Prostate gland (tissue), 2 donors: ENCODE results near the gene ADAM17. TPM values are rescaled to one million over a fixed set of nuclear protein-coding genes. Genes with fewer than 3 reads are reported as not detected.

Source experiments
- DNase-seq: peaks from one replicate; pipeline ENCODE4 v3.0.0-alpha.2; 2019; ENCODE audit warnings: low spot score
- H3K27ac ChIP-seq, 2 donors: fragments of 200-600 bp; sonication (generic); 2 replicates each; pipeline ENCODE4 v1.5.1; 2017 to 2019
- H3K27me3 ChIP-seq: fragments of 200-600 bp; sonication (generic); replicated peaks from 2 replicates; pipeline ENCODE4 v1.5.1; 2019; ENCODE audit not compliant: insufficient read depth
- H3K36me3 ChIP-seq, 2 donors: fragments of 200-600 bp; sonication (generic); 1 replicate in 1 of 2; 2 replicates in 1 of 2; pipeline versions ENCODE4 v1.5.1 to v1.8.1; 2017 to 2019
- H3K4me1 ChIP-seq: fragments of 200-600 bp; sonication (generic); replicated peaks from 2 replicates; pipeline ENCODE4 v1.5.1; 2019
- H3K4me3 ChIP-seq, 2 donors: fragments of 200-600 bp; sonication (generic); 2 replicates each; pipeline ENCODE4 v1.5.1; 2017 to 2019
- H3K9me3 ChIP-seq: fragments of 200-600 bp; sonication (generic); 2 replicates; pipeline ENCODE4 v1.5.1; 2017
- CTCF ChIP-seq, 4 experiments: fragments of 200-600 bp in 2 of 4; fragments of 450-650 bp in 2 of 4; sonication (generic) in 2 of 4; IDR thresholded peaks; 1 replicate in 3 of 4; 2 replicates in 1 of 4; pipeline ENCODE4 v1.5.1; 2016 to 2019; ENCODE audit warnings: antibody characterized with exemption in 4 of 4, mild to moderate bottlenecking in 2 of 4, moderate library complexity in 2 of 4
- POLR2A ChIP-seq: fragments of 450-650 bp; IDR thresholded peaks from one replicate; pipeline ENCODE4 v1.6.1; 2016; ENCODE audit warnings: antibody characterized with exemption, mild to moderate bottlenecking
- POLR2AphosphoS5 ChIP-seq: sonication (generic); formaldehyde crosslinking; IDR thresholded peaks from one replicate; pipeline ENCODE4 v1.6.1; 2017; ENCODE audit warnings: antibody characterized with exemption
- WGBS: methylation state at CpG from one replicate; pipeline ENCODE4 v1.1.5; 2018; 5-methylcytosine and 5-hydroxymethylcytosine counted together
- intact Hi-C: fragments of 100-400 bp; cut with DNase I; formaldehyde crosslinking; loops from one replicate; pipeline ENCODE4 v1.14.2; 2022
- total RNA-seq, 2 donors: library from RNA; depleted of rRNA; stranded (reverse); fragments of >200 nt; gene quantifications; one replicate each; pipeline ENCODE4 v1.1.0, GENCODE V29; 2016

ADAM17 gene
- total RNA-seq = 10 to 100 TPM; 15.8 to 40.0 TPM

- WGBS = under 1% methylated on average over 65 of the region's 73 CpGs
- no peaks in the 10 kb centered on the region for H3K27me3 ChIP-seq
- DNase-seq = peak; percentile 96
- no peaks in the 10 kb centered on the region for H3K36me3 ChIP-seq
- H3K4me1 ChIP-seq = no peaks in the 10 kb centered on the region
- intact Hi-C loops = loop anchor here (5.0 kb wide), 2 partner anchors 77 to 83 kb away; partner anchors contain the start of genes IAH1 and YWHAQ
- H3K4me3 ChIP-seq = peak within 1 kb of the TSS; percentile 88 to 92
- H3K27ac ChIP-seq = peak within 1 kb of the TSS; percentile 97 to 98
- no peaks in the 10 kb centered on the region for H3K9me3 ChIP-seq
- peak; percentile 91 for TF ChIP-seq POLR2A
- peak; percentile 88 for TF ChIP-seq POLR2AphosphoS5
- TF ChIP-seq CTCF (IDR thresholded peaks at IDR 0.05) = peak; percentile 48 to 89 (median 66)
These were observed at the start of gene ADAM17 for GRCh38 chr2:9555297-9556120. Gene ADAM17 (minus strand): TSS chr2:9555830. CDS start chr2:9555605, 225 bp downstream.

DNA sequence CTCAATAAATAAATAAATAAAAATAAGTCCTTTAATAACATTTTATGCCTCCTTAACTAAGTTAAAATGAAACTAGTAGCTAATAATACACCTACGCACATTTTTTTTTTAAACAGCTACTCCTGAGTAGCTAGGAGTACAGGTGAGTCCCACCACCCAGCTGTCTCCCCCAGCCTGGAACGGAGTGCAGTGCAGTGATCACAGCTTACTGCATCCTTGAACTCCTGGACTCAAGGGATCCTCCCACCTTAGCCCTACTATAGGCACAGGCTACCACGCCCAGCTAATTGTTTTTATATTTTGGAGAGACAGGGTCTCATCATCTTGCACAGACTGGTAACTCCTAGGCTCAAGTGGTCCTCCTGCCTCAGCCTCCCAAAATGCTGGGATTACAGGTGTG is 46.8 kb upstream of the ADAM17 start:
- 92% methylated on average over 3 of the region's 3 CpGs for WGBS

DNA sequence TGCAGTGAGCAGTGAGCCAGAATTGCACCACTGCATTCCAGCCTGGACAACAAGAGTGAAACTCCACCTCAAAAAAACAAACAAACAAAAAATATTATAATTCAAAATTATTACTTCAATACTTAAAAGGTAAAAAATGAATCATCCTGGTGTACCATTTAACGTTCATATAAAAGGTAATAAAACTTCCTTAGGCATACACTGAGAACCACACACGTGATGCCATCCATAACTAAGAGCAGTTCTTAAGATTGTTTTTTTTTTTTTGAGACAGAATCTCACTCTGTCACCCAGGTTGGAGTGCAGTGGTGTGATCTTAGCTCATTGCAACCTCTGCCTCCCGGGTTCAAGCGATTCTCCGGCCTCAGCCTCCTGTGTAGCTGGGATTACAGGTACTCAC is 45.8 kb upstream of the ADAM17 start:
- TF ChIP-seq CTCF (IDR thresholded peaks at IDR 0.05) (no peak), POLR2A (no peak), POLR2AphosphoS5 (no peak)
- DNase-seq = no peak
- H3K36me3 ChIP-seq = no peaks in the 10 kb centered on the region
- no peak overlapping the region for H3K4me3 ChIP-seq
- H3K9me3 ChIP-seq = no peaks in the 10 kb centered on the region
- WGBS = 76% methylated on average over 5 of the region's 5 CpGs
- intact Hi-C loops = no loop called here
- H3K27me3 ChIP-seq = no peaks in the 10 kb centered on the region
- H3K27ac ChIP-seq = no peak overlapping the region
- H3K4me1 ChIP-seq = no peaks in the 10 kb centered on the region

More for the DNA sequence above, 46.8 kb upstream of the ADAM17 start:
- no peak overlapping the region for H3K4me3 ChIP-seq
- no peaks in the 10 kb centered on the region for H3K27me3 ChIP-seq
- no peak overlapping the region for H3K27ac ChIP-seq
- no peaks in the 10 kb centered on the region for H3K4me1 ChIP-seq
- no peak for DNase-seq
- no peaks in the 10 kb centered on the region for H3K36me3 ChIP-seq
- H3K9me3 ChIP-seq = no peaks in the 10 kb centered on the region
- intact Hi-C loops = loop anchor here (2.0 kb wide), 1 partner anchor 40 kb away; no protein-coding TSS in a partner anchor
- TF ChIP-seq CTCF (IDR thresholded peaks at IDR 0.05) (no peak), POLR2A (no peak), POLR2AphosphoS5 (no peak)

DNA sequence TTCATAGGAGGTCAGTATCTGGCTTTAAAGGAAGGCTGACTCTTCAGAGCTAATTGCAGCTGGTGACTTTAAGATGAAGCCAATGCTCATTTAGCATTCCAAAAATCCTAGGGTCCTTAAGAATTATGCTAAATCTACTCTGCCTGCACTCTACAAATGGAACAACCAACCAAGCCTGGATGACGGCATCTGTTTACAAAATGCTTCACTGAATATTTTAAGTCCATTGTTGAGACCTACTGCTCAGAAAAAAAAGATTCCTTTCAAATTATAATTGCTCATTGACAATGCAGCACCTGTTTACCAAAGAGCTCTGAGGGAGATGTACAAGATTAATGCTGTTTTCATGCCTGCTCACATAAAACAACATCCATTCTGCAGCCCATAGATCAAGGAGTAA is 43.8 kb upstream of the ADAM17 start:
- no peak for TF ChIP-seq CTCF (IDR thresholded peaks at IDR 0.05)
- TF ChIP-seq POLR2A = no peak
- TF ChIP-seq POLR2AphosphoS5 = no peak
- no peak overlapping the region for H3K4me3 ChIP-seq

More for the DNA sequence above, 43.8 kb upstream of the ADAM17 start:
- intact Hi-C loops = no loop called here
- Histone ChIP-seq H3K27me3 (no peaks in the 10 kb centered on the region), H3K4me1 (no peaks in the 10 kb centered on the region), H3K9me3 (no peaks in the 10 kb centered on the region), H3K36me3 (no peaks in the 10 kb centered on the region), H3K27ac (no peak overlapping the region)
- 97% methylated on average over 1 of the region's 1 CpG for WGBS
- DNase-seq = no peak
